GM18505 (cell line): ENCODE data around the gene ZNF682.
"Not testable (repeated sequence)": the region's sequence is repeated elsewhere in the genome, so short reads cannot be mapped to it uniquely, and the experiment has no call there.

Source experiments
- ATAC-seq: cut with Tn5 transposase; IDR thresholded peaks from one replicate; pipeline ENCODE4 v1.9.1; 2021; ENCODE audit not compliant: unreplicated experiment
- POLR2A ChIP-seq: IDR thresholded peaks from 4 replicates; pipeline ENCODE4 v1.6.1; 2011; ENCODE audit warnings: borderline replicate concordance; ENCODE audit not compliant: insufficient read depth, insufficient read length; ENCODE audit errors: extremely low read depth

Gene ZNF682

GRCh38 chr19:20051841-20052768 is 12.8 kb upstream of the ZNF682 start:
- TF ChIP-seq POLR2A: peak; percentile 60
- ATAC-seq: peak; percentile 97

DNA sequence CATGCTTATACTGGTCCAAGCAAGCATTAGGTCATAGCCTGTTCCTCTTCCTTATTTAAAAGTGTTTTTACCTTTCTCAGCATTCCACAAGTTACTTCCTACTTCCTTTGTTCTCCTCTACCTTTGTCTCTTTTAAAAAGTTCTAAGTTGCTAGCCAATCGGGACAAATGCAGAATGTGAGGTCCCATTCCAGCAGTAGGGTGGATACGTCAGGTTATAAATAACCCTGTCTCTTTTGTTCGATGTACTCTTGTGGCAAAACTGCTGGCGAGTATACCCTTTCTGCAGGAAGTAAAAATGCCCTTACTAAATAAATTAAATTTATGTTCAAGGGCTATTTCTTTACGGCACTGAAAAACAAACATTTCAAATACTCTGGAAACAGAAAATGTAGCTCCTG is 6.4 kb upstream of the ZNF682 start:
- not testable (repeated sequence) for ATAC-seq

- TF ChIP-seq POLR2A: no peak
- ATAC-seq: no peak
Observed at GRCh38 chr19:20044663-20045062, 5.4 kb upstream of the ZNF682 start.

DNA sequence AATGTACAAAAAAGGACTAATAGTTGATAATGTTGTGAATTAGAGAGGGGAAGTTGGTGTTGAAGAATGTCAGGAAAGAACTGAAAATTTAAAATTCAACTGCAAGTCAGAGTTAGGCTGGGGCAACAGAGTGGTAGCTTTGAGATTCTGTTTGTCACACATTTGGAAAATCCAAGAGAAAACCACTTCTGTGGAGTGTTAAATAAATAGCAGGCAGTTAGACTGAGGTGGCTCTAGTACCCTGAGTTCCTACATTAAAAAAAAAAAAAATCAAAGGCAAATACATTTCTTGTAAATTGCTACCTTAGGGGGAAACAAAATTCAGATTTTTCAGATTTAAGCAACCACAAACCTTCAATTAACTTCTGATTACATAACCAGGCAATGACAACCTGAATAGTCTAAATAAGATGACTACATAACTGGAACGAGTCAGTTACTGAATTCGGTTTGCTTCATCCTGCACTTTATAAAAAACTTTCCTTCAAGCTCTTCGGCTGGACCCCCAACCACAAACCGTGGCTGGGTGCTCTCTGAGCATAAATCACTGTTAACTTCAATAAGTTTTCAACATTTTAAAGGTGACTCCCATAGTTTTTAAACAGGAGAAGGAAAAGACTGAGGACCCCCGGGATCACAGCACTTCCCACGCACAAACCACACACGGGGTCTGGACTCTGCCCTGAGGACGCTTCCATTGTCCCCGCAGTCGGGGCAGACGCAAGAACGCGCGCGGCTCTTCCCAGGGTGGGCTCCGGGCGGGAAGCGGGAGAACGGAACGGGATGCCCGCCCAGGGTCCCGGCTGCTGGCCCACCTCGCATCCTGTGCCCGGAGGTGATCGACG is 725 bp downstream of the ZNF682 start:
- TF ChIP-seq POLR2A: no peak
- no peak for ATAC-seq

GRCh38 chr19:20035935-20036334 is 3.4 kb downstream of the ZNF682 start:
- no peak for ATAC-seq
- TF ChIP-seq POLR2A: no peak

- ATAC-seq: no peak
- no peak for TF ChIP-seq POLR2A
Observed at GRCh38 chr19:20028611-20029010, 10.7 kb downstream of the ZNF682 start.

DNA sequence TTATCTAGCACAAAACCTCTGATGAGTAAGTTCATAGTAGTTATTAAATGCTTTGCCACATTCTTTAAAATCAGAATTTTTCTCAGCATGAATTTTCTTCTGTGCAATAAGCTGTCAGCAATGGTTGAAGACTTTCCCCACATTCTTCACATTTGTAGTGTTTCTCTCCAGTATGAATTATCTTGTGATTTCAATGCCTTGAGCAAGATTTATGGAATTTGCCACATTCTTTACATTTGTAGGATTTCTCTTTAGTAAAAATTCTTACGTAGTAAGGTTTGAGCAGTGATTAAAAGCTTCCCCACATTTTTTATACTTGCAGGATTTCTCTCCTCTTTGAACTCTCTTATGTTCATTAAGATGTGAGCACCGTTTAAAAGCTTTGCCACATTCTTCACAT is 33.6 kb downstream of the ZNF682 start:
- no peak for TF ChIP-seq POLR2A
- no peak for ATAC-seq

GRCh38 chr19:19997656-19998268 is 41.5 kb downstream of the ZNF682 start:
- ATAC-seq: no peak

GRCh38 chr19:19966862-19967261 is 72.4 kb downstream of the ZNF682 start:
- ATAC-seq: no peak

More at GRCh38 chr19:19997656-19998268, 41.5 kb downstream of the ZNF682 start:
- no peak for TF ChIP-seq POLR2A

DNA sequence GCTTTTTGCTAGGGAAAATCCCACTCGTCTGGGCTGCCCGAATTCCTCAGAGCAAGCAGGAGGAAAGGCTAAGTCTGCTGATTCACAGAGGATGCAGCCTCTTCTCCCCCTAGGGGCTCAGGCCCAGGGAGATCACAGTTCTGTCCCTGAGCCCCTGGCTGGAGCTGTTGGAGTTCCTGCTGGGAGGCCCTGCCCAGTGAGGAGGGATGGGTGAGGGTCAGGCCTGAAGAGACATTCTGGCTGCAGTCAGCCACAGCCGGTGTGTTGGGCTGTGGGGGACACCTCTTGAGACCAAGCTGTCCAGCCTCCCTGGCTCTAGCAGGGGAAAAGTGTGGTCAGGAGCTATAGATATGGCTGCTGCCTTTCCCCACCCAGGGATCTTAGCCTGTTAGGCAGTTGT is 73.2 kb downstream of the ZNF682 start:
- not testable (repeated sequence) for ATAC-seq

More at GRCh38 chr19:19966862-19967261, 72.4 kb downstream of the ZNF682 start:
- TF ChIP-seq POLR2A: no peak

DNA sequence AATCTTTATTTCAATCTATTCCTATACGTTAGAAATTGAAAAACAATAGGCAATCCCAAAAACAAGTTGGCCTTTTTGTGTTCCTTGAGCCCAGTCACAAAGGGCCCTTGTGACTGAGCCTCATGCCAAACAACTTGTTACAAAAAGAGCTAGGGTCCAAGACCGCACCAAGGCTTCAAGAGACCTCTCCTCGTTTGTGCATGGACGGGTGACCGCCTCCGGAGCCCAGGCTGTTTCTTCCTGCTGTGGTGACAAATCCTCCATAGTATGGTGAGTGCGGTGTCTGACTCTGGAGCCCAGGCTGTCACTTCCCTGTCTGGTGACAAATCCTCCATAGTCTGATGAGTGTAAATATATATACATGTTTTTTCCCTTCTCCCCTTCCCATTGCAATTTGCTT is 74.9 kb downstream of the ZNF682 start:
- no peak for ATAC-seq
- no peak for TF ChIP-seq POLR2A

DNA sequence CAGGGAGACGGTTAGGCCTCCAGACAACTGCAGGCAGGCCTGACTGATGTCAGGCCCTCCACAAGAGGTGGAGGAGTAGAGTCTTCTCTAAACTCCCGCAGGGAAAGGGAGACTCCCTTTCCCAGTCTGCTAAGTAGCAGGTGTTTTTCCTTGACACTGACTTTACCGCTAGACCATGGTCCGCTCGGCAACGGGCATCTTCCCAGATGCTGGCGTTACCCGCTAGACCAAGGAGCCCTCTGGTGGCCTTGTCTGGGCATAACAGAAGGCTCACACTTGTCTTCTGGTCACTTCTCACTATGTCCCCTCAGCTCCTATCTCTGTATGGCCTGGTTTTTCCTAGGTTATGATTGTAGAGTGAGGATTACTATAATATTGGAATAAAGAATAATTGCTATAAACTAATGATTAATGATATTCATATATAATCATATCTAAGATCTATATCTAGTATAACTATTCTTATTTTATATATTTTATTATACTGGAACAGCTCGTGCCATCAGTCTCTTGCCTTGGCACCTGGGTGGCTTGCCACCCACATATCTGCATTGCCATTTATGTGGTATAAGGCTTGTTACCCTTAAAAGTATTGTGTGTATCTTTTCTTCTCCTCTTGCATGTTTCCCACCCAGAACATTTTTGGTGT is 80.0 kb downstream of the ZNF682 start:
- not testable (repeated sequence) for ATAC-seq

DNA sequence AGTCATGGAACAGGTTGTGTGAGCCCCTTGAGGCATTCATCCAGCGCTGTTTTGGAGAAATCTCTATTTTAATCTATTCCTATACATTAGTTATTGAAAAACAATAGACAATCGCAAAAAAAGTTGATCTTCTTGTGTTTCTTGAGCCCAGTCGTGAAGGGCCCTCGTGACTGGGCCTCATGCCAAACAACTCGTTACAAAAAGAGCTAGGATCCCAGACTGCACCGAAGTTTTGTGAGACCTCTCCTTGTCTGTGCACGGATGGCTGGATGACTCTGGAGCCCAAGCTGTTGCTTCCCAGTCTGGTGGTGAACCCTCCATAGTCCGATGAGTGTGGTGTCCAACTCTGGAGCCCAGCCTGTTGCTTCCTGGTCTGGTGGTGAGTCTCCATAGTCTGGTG is 81.5 kb downstream of the ZNF682 start:
- not testable (repeated sequence) for ATAC-seq

- no peak for ATAC-seq
- no peak for TF ChIP-seq POLR2A
Observed at GRCh38 chr19:19956434-19957075, 82.8 kb downstream of the ZNF682 start.
